BE2C (cell line): ENCODE measurements around the gene PEX3.

Experiments used
- DNase-seq: peaks from one replicate; pipeline ENCODE4 v3.0.0-alpha.2; 2020
- H3K27me3 ChIP-seq: fragments of 250-450 bp; sonication (Bioruptor Pico); 2 replicates; pipeline ENCODE4 v1.5.1; 2020; ENCODE audit warnings: mild to moderate bottlenecking
- H3K36me3 ChIP-seq: fragments of 250-450 bp; sonication (Bioruptor Pico); 2 replicates; pipeline ENCODE4 v1.5.1; 2020; ENCODE audit warnings: mild to moderate bottlenecking
- H3K4me1 ChIP-seq: fragments of 250-450 bp; sonication (Bioruptor Pico); 2 replicates; pipeline ENCODE4 v1.5.1; 2020
- H3K4me3 ChIP-seq: 2 replicates; pipeline ENCODE4 v1.5.1; 2011; ENCODE audit warnings: low read depth, low read length
- H3K9me3 ChIP-seq: fragments of 250-450 bp; sonication (Bioruptor Pico); 2 replicates; pipeline ENCODE4 v1.5.1; 2020
- TF ChIP-seq, protein P1 (sequence below): IDR thresholded peaks from 2 replicates; pipeline ENCODE4 v1.5.1; 2012; ENCODE audit warnings: mild to moderate bottlenecking, low read depth, low read length

PEX3 gene

DNA sequence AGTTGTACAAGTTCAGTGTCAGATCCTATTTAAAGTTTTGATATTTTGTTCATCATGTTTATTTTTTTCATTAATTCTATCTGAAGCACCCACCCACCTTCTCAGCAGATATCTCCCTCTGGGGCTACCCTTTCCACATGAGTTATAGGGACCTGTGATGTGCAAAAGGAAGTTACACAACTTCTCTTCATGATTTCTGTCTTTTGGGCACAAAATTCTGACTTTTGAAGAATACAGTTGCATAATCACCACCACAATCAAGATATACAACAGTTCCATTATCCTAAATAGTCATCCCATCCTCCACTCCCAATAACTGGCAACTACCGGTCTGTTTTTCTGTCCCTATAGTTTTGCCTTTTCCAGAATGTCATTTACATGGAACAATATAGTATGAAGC, 74.8 kb downstream of the PEX3 start:
- Histone ChIP-seq H3K36me3 (no peaks in the 10 kb centered on the region), H3K4me1 (no peaks in the 10 kb centered on the region), H3K9me3 (no peaks in the 10 kb centered on the region), H3K4me3 (no peak overlapping the region), H3K27me3 (no peaks in the 10 kb centered on the region)
- TF ChIP-seq, protein P1, sequence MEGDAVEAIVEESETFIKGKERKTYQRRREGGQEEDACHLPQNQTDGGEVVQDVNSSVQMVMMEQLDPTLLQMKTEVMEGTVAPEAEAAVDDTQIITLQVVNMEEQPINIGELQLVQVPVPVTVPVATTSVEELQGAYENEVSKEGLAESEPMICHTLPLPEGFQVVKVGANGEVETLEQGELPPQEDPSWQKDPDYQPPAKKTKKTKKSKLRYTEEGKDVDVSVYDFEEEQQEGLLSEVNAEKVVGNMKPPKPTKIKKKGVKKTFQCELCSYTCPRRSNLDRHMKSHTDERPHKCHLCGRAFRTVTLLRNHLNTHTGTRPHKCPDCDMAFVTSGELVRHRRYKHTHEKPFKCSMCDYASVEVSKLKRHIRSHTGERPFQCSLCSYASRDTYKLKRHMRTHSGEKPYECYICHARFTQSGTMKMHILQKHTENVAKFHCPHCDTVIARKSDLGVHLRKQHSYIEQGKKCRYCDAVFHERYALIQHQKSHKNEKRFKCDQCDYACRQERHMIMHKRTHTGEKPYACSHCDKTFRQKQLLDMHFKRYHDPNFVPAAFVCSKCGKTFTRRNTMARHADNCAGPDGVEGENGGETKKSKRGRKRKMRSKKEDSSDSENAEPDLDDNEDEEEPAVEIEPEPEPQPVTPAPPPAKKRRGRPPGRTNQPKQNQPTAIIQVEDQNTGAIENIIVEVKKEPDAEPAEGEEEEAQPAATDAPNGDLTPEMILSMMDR: no peak
- DNase-seq: no peak

DNA sequence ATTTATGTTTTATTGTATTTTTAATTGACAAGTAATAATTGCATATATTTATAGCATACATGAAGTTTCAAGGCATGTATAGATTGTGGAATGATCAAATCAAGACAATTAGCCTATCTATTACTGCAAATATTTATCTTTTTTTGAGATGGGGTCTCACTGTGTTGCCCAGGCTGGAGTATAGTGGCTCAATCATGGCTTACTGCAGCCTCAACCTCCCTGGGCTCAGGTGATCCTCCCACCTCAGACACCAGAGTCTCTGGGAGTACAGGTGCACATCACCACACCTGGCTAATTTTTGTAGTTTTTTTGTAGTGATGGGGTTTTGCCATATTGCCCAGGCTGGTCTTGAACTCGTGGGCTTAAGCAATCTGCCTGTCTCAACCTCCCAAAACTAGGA, 77.1 kb downstream of the PEX3 start:
- no peaks in the 10 kb centered on the region for H3K4me1 ChIP-seq
- H3K4me3 ChIP-seq: no peak overlapping the region
- H3K27me3 ChIP-seq: no peaks in the 10 kb centered on the region; the same call in 1 of the 2 replicates
- H3K36me3 ChIP-seq: no peaks in the 10 kb centered on the region
- TF ChIP-seq, protein P1: no peak
- no peak for DNase-seq
- no peaks in the 10 kb centered on the region for H3K9me3 ChIP-seq

DNA sequence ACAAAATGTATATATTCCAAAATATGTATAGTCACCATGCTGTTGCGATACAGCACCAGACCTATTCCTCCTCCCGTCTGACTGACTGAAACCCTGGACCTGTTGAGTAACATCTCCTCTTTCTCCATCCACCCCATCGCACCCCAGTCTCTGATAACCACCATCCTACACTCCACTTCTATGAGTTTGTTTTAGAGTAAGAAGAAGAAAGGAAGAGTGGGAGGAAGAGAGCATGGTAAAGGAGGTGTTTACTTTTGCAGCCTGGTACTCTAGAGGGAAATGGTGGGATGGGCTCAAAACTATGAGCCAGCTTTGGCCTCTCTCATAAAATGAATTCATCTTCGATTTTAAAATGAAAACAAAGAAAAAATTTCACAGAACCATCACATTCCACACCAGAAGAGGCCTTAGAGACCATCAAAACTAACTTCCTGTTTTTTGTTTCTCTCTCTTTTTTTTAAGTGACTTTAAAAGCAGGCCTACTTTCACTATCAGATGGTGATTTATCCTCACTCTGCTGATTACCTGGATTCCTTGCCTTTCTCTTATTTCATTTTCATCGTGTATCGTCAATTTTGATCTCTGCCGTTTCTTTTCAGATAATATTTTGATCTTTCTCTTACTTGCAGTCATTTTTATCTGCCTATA, 77.7 kb downstream of the PEX3 start:
- Histone ChIP-seq H3K27me3 (no peaks in the 10 kb centered on the region; the same call in 1 of the 2 replicates), H3K36me3 (no peaks in the 10 kb centered on the region), H3K4me3 (no peak overlapping the region), H3K4me1 (no peaks in the 10 kb centered on the region), H3K9me3 (no peaks in the 10 kb centered on the region)
- no peak for DNase-seq
- TF ChIP-seq, protein P1: no peak

DNA sequence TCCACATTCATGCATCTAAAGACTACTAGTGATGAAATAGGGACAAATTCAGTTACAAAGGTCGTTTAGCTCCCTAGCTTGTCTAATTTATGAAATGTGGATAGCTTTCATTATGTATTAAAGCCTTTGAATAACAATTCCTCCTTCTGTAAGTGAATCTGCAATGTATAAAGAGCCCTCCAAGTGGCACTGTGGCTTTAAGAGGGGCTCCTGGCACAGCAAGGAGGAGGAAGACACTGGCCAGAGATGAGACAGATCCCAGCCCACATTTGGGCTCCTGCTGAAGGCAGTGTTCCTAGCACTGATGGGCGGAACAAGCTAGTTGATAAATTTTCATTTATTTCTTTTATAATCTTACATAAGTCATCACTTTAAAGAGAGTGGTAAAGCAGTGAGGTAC, 78.5 kb downstream of the PEX3 start:
- Histone ChIP-seq H3K27me3 (no peaks in the 10 kb centered on the region; the same call in 1 of the 2 replicates), H3K4me1 (no peaks in the 10 kb centered on the region), H3K36me3 (no peaks in the 10 kb centered on the region), H3K4me3 (no peak overlapping the region), H3K9me3 (no peaks in the 10 kb centered on the region)
- DNase-seq: no peak
- TF ChIP-seq, protein P1: 0 out of 2 replicates have a peak, but pooled peaks have one; percentile 7

DNA sequence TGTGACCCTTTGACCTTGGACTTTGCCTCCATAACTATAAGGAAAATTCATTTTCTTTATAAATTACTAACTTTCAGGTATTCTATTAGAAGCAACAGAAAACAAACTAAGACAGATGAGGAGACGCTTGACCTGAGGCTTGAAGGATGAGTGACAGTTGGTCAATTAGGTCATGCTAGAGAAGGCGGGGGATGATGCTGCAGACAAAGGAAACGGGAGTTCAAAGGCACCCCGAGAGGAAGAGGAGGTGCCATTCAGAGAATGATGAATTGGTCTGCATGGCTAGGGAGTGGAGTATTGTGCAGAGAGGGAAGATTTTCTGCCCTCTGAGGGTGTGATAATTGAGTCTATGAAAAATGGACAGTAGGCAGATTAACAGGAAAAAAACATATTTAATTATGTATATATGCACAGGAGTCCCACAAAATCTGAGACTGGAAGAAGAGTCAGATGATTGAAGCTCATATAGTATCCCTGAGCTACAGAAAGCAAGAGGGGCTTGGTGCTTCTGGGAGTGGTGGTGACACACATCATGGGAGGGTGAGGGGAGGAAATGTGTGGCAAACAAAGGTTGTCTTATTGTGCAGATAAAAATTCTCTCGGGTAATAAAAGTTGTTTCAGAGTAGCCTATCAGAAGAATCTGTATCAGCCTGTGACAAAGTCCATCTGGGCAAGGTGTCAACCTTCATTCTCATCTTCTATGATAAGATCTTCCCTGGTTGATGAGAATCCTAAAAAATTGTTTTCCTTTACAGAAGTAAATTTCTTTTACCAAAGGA, 81.3 kb downstream of the PEX3 start:
- no peaks in the 10 kb centered on the region for H3K4me1 ChIP-seq
- DNase-seq: no peak
- H3K36me3 ChIP-seq: no peaks in the 10 kb centered on the region
- no peak overlapping the region for H3K4me3 ChIP-seq
- H3K27me3 ChIP-seq: peaks cover 10% of the 10 kb centered on the region
- H3K9me3 ChIP-seq: no peaks in the 10 kb centered on the region
- TF ChIP-seq, protein P1: no peak

DNA sequence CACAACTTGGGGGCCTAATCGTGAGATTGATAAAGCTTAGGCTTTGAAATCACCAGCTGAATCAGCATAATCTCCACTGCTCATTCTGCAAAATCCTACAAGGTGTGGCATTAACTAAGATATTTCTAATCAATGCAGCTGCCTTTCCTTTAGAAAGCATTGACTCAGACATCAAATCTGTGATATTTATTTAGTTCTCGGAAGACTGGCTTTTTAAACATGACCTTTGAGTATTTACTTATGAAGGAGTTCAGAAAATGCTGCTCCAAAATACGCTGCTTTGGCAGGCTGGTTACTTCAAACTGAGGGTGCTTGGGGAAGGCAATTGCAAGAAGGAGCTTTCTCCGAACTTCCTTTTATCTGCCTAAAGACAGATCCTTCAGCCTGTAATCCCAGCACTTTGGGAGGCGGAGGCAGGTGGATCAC, 84.6 kb downstream of the PEX3 start:
- no peak for DNase-seq
- TF ChIP-seq, protein P1: no peak
- Histone ChIP-seq H3K4me3 (no peak overlapping the region), H3K4me1 (no peaks in the 10 kb centered on the region), H3K27me3 (peaks cover 17% of the 10 kb centered on the region), H3K9me3 (no peaks in the 10 kb centered on the region), H3K36me3 (no peaks in the 10 kb centered on the region)
